GM18873 (cell line): ENCODE measurements around the gene FBXO44.
"Not testable (repeated sequence)": the region's sequence is repeated elsewhere in the genome, so short reads cannot be mapped to it uniquely, and the experiment has no call there.

Experiments
- ATAC-seq: cut with Tn5 transposase; IDR thresholded peaks from one replicate; pipeline ENCODE4 v1.9.1; 2021; ENCODE audit warnings: mild to moderate bottlenecking, moderate library complexity, moderate number of reproducible peaks; ENCODE audit not compliant: unreplicated experiment, low FRiP score

Gene FBXO44

DNA sequence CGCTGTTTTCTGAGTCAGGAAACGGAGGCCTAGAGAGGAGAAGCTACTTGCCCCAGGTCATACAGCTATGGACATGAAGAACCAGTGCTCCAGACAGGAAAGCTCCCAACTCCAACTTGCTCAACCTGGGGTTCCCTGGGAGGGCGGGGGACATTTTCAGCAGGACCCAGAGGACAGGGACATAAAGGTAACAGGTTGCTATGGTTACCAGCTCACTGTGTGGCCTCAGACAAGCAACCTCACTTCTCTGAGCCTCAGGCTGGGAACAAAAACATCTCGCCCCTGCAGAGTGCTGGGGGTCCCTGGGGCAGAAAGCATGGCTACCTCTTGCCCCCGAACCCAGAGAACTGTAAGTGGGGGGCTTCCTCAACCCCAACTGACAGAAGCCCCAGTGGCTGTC is 16.6 kb upstream of the FBXO44 start:
- no peak for ATAC-seq

DNA sequence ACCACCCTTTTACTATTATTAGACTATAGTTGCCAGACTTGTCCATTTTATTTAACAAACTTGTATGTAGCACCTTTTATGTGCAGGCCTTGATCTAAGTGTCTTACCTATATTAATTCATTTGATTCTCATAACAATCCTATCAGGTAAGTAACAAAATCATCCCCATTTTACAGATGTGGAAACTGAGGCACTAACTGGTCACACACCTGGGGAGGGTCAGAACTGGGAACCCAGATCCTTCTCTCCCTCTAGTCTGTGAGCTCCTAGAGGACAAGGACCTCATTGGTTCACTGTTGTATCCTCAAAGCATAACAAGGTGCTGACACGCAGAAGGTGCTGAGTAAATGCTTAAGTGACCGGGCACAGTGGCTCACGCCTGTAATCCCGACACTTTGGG is 15.3 kb upstream of the FBXO44 start:
- ATAC-seq, result no peak

- no peak for ATAC-seq
Observed at GRCh38 chr1:11640101-11640500, 14.6 kb upstream of the FBXO44 start.

DNA sequence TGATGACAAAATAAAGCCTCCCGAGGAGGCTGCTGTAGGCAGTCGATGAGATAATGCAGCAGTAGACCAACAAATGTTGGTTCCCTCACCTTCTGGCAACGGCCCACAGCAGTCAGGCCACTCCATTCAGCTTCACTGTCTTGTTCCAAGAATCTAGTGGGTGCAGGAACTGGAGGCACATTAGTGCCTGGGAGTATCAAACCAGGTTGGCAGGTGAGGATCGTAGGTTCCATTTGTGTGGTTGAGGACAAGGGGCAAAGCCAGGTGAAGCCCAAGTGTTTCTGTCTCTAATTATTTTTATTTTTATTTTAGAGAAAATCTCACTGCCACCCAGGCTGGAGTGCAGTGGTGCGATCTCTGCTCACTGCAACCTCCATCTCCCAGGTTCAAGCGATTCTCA is 13.7 kb upstream of the FBXO44 start:
- no peak for ATAC-seq

DNA sequence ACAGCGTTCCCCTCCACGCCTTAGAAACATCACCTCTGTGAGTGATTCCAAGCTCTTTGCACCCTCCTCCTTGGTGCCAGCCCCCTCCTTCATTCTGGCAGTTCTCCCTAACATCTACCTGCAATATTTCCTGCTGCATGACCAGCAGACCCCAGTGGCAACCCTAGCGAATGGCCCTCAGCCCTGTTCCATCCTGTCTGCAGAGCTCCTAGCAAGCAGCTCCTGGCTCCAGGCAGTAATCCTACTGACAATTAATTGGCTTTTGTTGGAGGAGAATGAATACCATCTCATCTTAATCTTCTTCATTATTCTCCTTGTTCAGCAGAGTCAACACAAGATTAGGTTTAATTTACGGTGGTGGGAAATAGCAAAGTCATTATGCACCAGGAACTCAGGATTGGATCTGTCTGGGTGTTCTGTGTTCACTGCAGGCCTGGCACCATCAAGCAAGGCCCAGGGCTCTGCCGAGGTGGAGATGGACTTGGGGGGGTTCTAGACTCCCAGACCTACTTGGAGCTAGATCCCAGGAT is 12.8 kb upstream of the FBXO44 start:
- ATAC-seq, result no peak

GRCh38 chr1:11642418-11643017 is 12.2 kb upstream of the FBXO44 start:
- ATAC-seq, result not testable (repeated sequence)

- ATAC-seq, result no peak
Observed at GRCh38 chr1:11643782-11644181, 10.9 kb upstream of the FBXO44 start.

DNA sequence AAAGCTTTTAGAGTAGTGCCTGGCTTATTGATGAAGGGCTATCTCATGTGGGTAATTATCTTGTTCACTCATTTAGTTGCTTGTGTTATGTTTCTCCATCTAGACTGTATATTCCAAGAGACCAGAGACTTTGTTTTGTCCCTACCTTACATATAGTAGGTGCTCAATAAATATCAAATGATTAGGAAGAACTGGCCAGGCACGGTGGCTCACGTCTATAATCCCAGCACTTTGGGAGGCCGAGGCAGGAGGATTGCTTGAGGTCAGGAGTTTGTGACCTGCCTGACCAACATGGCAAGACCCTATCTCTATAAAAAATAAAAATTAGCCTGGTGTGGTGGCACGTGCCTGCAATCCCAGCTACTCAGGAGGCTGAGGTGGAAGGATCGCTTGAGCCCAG is 9.4 kb upstream of the FBXO44 start:
- no peak for ATAC-seq

- no peak for ATAC-seq
Observed at GRCh38 chr1:11645670-11646265, 8.9 kb upstream of the FBXO44 start.

GRCh38 chr1:11646317-11646716 is 8.4 kb upstream of the FBXO44 start:
- ATAC-seq, result no peak

GRCh38 chr1:11647333-11647732 is 7.3 kb upstream of the FBXO44 start:
- no peak for ATAC-seq

- ATAC-seq, result no peak
Observed at GRCh38 chr1:11648039-11648438, 6.6 kb upstream of the FBXO44 start.

GRCh38 chr1:11648732-11649158 is 5.9 kb upstream of the FBXO44 start:
- no peak for ATAC-seq

- ATAC-seq, result no peak
Observed at GRCh38 chr1:11649237-11649623, 5.4 kb upstream of the FBXO44 start.

DNA sequence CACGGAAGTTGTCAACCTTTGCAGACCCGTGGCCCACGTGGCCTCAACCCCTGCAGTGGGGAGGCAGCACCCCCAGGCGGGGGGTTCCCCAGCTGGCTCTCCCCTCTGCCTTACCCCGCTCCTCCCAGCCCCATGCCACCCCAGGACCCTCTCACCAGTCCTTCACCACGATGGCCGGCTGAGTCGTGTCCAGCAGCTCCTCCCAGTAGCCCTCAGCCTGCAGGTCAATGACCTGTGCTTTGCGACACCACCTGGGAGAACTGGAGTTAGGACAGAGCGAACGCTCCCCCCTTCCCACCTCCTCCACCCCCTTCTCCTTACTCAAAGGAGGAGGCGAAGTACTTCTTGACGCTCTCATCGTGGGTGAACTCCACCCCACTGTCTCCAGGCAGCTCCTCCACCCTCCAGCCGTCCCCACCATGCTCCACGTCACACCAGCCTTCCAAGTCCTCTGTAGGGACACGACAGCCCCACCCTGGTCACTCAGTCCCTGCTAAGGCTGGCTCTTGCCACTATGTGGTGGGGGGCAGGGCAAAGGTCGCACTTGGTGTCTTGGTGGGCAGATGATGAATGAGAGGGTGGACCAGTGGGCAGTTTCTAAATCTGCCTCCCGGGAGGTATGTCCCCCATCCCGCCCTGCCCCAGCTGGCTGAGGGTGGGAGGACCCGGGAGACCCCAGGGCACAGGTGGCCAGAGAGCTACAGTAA is 4.9 kb upstream of the FBXO44 start:
- ATAC-seq, result no peak

DNA sequence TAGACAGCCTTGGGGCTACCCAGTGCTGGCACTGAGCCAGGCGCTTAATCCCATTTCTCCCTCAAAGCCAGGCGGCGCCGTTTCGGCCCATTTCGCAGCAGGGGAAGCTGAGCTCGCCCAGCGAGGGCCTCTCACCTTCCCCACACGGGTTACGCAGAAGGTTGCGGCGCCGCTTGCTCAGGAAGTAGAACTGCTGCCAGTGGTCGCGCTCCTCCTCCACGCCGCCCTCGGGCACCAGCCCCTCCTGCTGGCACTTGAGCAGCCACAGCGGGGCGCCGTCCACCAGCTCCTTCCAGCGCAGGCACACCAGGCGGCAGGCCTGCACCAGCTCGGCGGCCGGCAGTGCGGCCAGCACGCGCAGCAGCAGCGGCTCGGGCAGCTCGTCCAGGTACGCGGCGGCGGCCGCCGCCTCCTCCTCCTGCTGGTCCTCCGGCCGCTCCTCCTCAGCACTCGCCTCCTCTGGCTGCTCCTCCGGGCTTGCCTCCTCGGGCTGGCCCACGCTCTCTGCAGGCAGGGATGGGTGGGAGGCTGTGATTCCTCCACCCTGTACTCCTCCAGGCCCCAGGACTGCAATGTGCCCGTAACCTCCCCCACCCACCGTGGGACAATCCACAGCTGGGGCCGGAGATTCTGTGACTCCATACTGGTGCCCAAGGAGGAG is 4.2 kb upstream of the FBXO44 start:
- ATAC-seq, result no peak

DNA sequence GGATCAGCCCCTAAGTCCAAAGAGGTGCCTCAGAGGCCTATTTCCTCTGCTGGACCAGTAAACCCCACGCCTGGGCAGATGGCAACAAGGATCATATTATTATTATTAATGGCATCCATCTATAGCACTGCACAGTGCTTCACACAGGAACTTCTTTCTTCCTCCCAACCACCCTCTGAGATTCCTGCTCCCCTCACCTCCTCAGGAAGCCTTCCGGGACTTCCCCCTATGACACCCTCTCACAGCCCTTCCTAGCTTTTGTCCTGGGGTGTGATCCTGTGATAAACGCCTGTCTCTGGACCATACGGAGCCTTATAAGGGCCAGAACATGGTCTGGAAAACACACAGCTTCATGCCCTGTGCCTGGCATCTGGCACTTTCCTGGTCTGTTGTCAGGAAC is 3.7 kb upstream of the FBXO44 start:
- no peak for ATAC-seq

DNA sequence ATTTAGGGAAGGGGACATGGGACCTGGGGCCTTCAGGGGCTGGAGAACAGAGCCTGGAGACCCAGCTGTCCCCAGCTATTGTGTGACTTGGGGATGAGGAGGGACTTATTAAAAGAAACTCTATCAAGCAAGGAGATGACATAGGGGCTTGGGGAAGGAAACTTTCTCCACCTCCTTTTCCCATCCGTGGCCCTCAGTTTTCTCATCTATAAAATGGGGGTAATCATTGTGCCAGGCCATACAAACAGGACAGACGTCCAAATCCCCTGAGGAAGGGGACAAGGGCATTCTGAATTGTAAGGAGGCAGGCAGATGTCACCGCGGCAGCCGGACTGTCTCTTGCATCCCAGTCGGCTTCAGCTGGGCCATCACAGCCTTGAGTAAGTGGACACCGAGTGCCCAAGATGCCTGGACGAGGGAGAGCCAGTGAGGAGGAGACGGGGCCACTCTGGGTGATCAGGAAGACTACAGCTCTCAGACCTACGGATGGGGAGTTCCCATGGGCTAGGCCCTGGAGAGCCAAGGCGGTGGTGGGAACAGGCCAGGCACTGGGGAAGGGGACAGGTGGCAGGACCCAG is 2.4 kb upstream of the FBXO44 start:
- ATAC-seq, result no peak

DNA sequence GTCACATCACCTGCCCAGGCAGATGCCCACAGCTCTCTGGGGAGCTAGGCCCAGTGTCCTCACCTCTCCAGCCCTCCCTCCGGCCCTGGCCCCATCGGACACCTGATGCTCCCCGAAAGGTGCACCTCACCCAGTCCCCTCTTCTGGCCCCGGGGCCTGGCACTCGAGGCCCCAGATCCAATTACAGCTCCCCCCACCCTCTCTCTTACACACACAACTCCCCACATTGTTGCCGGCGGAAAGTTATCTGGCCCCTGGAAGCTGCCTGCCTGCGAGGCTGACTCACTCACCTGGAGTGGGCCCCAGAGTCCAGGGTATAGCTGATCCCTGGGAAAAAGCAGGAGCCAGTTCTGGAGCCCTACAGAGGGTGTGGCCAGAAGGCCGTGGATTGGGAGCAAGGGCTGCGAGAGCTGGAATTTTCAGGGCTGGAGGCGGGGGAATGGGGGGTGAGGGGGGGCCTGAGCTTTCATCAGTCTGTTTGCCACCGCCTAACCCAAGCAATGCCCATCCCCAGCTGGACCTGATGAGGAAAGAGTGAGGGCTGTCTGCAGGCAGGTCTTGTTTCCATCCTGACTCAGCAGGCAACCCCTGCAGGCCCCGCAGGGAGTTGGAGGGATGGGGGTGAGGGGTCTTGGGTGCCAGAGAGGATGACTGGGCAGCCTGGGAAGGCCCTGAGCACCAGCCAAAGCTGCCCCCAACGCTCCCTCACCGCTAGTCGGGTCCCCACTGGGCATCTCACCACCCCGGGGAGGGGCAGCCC is 1.4 kb upstream of the FBXO44 start:
- ATAC-seq, result no peak

DNA sequence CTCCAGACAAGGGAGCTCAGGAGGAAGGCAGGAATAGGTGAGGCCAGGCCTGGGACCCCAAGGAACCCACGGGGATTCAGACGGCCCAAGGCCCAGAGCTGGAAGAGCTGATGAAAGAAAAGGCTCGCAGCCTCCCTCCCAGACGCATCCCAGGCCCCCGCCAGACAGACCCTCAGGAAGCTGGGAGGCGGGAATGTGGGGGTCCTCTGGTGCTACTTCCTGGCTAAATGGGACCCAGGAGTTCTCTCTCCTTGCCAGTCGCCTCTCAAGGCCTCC is 878 bp upstream of the FBXO44 start:
- ATAC-seq, result no peak
